Cardiac muscle cell (in vitro differentiated cells and primary cell): ENCODE measurements around the gene SMIM44. TPM values are rescaled to one million over a fixed set of nuclear protein-coding genes. Genes with fewer than 3 reads are reported as not detected.

Experiments
- DNase-seq, 2 donors: peaks; one replicate each; pipeline versions ENCODE4 v3.0.0 to v3.0.0-alpha.2; 2010 to 2017; ENCODE audit warnings: low read depth in 1 of 2, low spot score in 1 of 2
- H3K27ac ChIP-seq: fragments of 200-600 bp; sonication (generic); 2 replicates; pipeline ENCODE4 v1.5.1; 2016
- H3K27me3 ChIP-seq: fragments of 200-600 bp; sonication (generic); 2 replicates; pipeline ENCODE4 v1.6.0; 2016; ENCODE audit warnings: control low read depth
- H3K36me3 ChIP-seq: fragments of 200-600 bp; sonication (generic); 2 replicates; pipeline ENCODE4 v1.5.1; 2016; ENCODE audit warnings: control low read depth
- H3K4me1 ChIP-seq: fragments of 200-600 bp; sonication (generic); 2 replicates; pipeline ENCODE4 v1.8.1; 2017; ENCODE audit warnings: low read depth, mild to moderate bottlenecking, mixed run types
- H3K4me3 ChIP-seq: fragments of 200-600 bp; sonication (generic); 2 replicates; pipeline ENCODE4 v1.5.1; 2016; ENCODE audit warnings: mild to moderate bottlenecking
- H3K9me3 ChIP-seq: fragments of 200-600 bp; sonication (generic); 2 replicates; pipeline ENCODE4 v1.5.1; 2017; ENCODE audit warnings: low read depth, mild to moderate bottlenecking, control low read depth
- polyA plus RNA-seq: library from polyadenylated mRNA; unstranded; fragments of >200 nt; fragmentation: Nextera tagmentation; extraction: Ambion mirVana; gene quantifications from 2 replicates; pipeline ENCODE4 v1.2.1, GENCODE V29; 2016
- total RNA-seq: library from RNA; depleted of rRNA; stranded (reverse); fragments of >200 nt; gene quantifications from 2 replicates; pipeline ENCODE4 v1.2.3, GENCODE V29; 2016
- TF ChIP-seq, protein P1 (sequence below): IDR thresholded peaks from 2 replicates; pipeline ENCODE4 v1.5.1; 2012; ENCODE audit warnings: low read depth, mild to moderate bottlenecking, low read length

SMIM44 gene
- total and polyA plus RNA-seq, 2 experiments from 2014 or later, result not detected

DNA sequence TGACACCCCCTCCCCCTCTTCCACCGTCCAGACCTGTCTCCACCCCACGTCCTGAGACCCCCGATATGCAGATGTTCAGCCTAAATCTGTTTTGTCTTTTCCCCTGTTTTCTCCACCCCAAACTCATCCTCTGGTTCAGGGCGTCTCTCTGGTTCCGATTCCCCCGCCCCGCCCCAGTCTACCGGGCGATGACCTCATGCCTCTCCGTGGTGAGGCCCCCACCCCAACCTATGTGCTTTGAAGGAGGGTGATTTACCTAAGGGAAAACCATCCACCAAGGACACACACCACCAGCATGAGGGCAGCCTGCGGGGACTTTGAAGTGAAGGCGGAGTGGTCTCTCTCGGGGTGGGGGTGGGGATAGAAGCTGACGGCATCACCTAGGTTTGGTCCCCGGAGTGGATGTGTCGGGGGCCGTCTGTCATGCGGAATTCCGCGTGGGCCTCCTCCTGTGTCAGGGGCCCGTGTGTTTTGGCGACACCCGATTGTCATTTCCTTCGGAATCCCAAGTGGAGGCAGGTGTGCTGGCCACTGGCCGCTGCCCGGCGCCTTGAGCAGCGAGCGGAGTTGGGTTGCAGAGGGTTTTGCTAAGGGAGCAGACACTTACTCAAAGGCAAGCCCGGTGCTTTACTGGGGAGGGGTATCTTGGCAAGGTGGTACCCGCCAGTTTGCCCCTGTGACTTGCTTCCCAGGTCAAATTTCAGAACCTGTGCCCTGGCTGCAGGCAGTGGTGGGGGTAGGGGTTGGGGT, 24.3 kb upstream of the SMIM44 start:
- H3K27me3 ChIP-seq, result no peaks in the 10 kb centered on the region
- TF ChIP-seq, protein P1, sequence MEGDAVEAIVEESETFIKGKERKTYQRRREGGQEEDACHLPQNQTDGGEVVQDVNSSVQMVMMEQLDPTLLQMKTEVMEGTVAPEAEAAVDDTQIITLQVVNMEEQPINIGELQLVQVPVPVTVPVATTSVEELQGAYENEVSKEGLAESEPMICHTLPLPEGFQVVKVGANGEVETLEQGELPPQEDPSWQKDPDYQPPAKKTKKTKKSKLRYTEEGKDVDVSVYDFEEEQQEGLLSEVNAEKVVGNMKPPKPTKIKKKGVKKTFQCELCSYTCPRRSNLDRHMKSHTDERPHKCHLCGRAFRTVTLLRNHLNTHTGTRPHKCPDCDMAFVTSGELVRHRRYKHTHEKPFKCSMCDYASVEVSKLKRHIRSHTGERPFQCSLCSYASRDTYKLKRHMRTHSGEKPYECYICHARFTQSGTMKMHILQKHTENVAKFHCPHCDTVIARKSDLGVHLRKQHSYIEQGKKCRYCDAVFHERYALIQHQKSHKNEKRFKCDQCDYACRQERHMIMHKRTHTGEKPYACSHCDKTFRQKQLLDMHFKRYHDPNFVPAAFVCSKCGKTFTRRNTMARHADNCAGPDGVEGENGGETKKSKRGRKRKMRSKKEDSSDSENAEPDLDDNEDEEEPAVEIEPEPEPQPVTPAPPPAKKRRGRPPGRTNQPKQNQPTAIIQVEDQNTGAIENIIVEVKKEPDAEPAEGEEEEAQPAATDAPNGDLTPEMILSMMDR, result no peak
- H3K36me3 ChIP-seq, result no peaks in the 10 kb centered on the region
- peak in 1 of 2 donors; percentile 28 for DNase-seq
- no peaks in the 10 kb centered on the region for H3K9me3 ChIP-seq
- H3K27ac ChIP-seq, result no peak overlapping the region
- no peaks in the 10 kb centered on the region for H3K4me1 ChIP-seq
- H3K4me3 ChIP-seq, result peak overlapping the region; percentile 98

DNA sequence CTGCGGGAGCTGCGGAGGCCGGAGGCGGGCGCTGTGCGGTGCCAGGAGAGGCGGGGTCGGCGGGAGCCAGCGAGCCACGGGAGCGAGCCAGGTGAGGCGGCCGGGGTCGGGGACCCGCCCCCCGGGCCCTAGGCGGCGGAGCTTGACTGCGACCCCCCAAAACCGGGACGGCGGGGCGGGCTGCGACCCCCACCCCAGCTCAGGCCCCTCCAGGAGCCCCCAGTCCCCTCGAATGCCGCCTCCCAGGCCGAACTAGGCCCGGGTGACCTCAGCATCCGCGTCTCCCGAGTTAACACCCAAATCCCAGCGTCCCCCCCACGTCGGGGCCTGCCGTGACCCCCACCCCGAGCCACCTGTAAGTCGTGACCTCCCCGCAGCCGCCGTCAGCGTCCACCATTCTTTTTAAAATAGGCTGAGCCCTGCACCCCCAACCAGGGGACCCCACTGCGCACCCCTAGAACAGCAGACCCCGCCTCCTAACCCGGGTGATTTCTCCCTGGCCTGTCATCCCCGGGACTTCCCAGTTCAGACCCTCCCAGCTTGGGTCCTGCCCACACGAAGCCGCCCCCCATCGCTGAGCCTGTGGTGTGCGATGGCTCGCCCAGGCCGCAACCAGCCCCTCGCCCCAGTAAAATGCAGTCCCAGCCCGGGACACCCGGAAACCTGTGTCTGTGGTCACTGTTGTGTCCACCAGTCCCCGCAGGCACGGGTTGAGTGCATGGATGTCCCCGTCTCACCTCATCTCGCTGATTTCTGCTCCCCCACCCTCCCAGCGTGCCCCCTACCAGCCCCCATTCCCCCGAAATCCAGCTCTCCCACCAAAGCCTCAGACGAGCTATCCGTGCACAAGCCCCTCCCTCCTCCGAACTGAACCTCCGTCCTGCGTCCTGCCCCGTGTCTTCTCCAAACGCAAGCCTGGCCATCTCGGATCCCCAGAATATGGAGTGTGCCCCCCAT, 23.4 kb upstream of the SMIM44 start:
- no peaks in the 10 kb centered on the region for H3K4me1 ChIP-seq
- no peaks in the 10 kb centered on the region for H3K36me3 ChIP-seq
- H3K9me3 ChIP-seq, result no peaks in the 10 kb centered on the region
- TF ChIP-seq, protein P1, result no peak
- DNase-seq, result peak in 1 of 2 donors; percentile 43
- H3K27ac ChIP-seq, result peak overlapping the region; percentile 81
- peak overlapping the region; percentile 98 for H3K4me3 ChIP-seq
- H3K27me3 ChIP-seq, result no peaks in the 10 kb centered on the region

DNA sequence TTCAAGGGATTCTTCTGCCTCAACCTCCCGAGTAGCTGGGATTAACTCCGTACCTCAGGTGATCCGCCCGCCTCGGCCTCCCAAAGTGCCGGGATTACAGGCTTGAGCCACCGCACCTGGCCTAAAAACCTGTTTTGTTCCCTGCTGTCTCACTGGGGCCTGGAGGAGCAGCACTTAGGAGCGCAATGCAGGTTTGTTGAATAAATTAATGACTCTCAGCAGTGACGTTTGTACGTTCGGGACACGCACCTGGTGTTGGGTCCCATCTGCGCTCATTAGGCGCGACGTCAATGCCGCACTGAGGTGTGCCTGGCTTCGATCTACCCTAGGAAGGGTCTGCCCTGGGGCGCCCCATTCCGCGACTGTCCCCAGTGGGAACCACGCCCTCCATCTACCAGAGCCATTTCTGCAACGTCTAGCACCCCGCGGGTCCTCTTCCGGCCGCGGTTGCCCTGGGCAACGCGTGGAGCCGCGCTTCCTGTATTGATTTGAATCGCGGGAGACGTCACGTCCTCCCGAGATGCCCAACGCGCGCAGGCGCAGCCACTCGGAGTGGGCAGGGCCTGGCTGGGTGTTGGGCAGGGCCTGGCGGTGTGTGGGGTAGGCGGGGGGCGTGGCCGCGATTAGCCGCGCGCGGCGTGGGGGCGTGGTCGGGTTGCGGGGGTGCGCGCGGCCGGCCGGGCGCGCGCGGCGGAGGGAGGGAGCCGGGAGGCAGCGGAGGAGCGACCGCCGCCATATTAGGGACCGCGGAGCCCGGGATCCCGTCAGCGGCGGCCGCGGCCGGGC, 22.6 kb upstream of the SMIM44 start, which contains the start of gene FZR1:
Gene FZR1 (plus strand): TSS at position 714 of the 786 bp plus-strand sequence. CDS start 16,679 bp downstream, outside the sequence.
- H3K9me3 ChIP-seq, result no peaks in the 10 kb centered on the region
- peak within 1 kb of the TSS; percentile 81 for H3K27ac ChIP-seq
- H3K4me1 ChIP-seq, result no peaks in the 10 kb centered on the region
- H3K4me3 ChIP-seq, result peak within 1 kb of the TSS; percentile 98
- TF ChIP-seq, protein P1, result no peak
- no peaks in the 10 kb centered on the region for H3K27me3 ChIP-seq
- DNase-seq, result peak; percentile 99
- no peaks in the 10 kb centered on the region for H3K36me3 ChIP-seq

DNA sequence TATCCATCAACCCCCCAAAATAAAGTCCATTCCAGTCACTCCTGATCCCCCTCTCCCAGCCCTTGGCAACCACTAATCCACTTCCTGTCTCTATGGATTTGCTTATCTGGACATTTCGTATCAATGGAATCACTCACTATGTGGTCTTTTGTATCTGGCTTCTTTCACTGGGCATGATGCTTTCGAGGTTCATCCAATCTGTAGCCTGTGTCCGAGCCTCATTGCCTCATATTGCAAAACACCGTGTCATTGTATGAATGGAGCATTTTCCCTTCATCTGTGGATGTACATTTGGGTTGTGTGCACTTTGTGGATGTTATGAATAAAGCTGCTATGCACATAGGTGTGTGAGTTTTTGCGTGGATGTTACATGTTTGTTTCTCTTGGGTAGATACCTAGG, 21.5 kb upstream of the SMIM44 start:
- Histone ChIP-seq H3K4me3 (no peak overlapping the region), H3K36me3 (no peaks in the 10 kb centered on the region), H3K27ac (no peak overlapping the region), H3K9me3 (no peaks in the 10 kb centered on the region), H3K27me3 (no peaks in the 10 kb centered on the region), H3K4me1 (peaks cover under 1% of the 10 kb centered on the region)
- DNase-seq, result peak in 1 of 2 donors; percentile 39
- TF ChIP-seq, protein P1, result no peak

DNA sequence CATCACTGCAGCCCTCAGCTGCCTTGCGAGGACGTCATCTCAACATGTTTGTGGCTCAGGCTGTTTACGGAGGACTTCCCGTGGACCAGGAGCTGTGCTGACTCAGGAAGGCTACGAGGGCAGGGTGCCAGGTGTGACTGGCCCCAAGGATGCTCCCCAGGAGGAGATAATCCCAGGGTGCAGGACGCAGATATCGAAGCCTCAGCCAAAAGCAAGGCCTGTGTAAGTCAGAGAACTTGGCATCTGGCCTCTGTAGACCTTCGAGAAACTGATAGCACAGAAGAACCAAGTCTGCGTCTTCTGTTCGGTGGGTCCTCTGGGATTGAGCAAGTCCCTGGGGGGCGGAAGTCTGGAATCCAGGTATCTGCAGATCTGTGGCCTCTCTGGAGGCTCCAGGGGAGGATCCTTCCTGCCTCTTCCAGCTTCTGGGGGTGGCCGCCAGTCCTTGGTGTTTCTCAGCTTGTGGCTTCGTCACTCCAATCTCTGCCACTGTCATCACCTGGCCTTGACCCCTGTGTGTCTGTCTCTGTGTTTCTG, 19.9 kb upstream of the SMIM44 start:
- Histone ChIP-seq H3K4me3 (no peak overlapping the region), H3K27ac (no peak overlapping the region), H3K4me1 (peaks cover 4% of the 10 kb centered on the region), H3K9me3 (no peaks in the 10 kb centered on the region), H3K36me3 (no peaks in the 10 kb centered on the region), H3K27me3 (no peaks in the 10 kb centered on the region)
- TF ChIP-seq, protein P1, result no peak
- DNase-seq, result peak in 1 of 2 donors; percentile 51
